Left hindlimb (tissue), 1 donor: ENCODE measurements around the gene C20orf204.

Source experiments
- DNase-seq: peaks from one replicate; pipeline ENCODE4 v3.0.0-alpha.2; 2018

Gene C20orf204

GRCh38 chr20:64072498-64073063 is 36.6 kb downstream of the C20orf204 start:
- no peak for DNase-seq

GRCh38 chr20:64073476-64074183 is 37.6 kb downstream of the C20orf204 start:
- DNase-seq, result peak; percentile 34

- DNase-seq, result peak; percentile 29
Observed at GRCh38 chr20:64074184-64074789, 38.3 kb downstream of the C20orf204 start.

GRCh38 chr20:64074963-64075362 is 39.0 kb downstream of the C20orf204 start:
- no peak for DNase-seq

GRCh38 chr20:64075556-64075955 is 39.6 kb downstream of the C20orf204 start:
- DNase-seq, result no peak

- peak; percentile 42 for DNase-seq
Observed at GRCh38 chr20:64076061-64076997, 40.3 kb downstream of the C20orf204 start.

- DNase-seq, result peak; percentile 39
Observed at GRCh38 chr20:64077094-64077493, 41.1 kb downstream of the C20orf204 start.

GRCh38 chr20:64077541-64077875 is 41.5 kb downstream of the C20orf204 start:
- DNase-seq, result peak; percentile 29

- peak; percentile 45 for DNase-seq
Observed at GRCh38 chr20:64077876-64078551, 42.0 kb downstream of the C20orf204 start.

- DNase-seq, result peak; percentile 26
Observed at GRCh38 chr20:64078934-64079272, 42.9 kb downstream of the C20orf204 start.

GRCh38 chr20:64079273-64080012 is 43.5 kb downstream of the C20orf204 start, which contains the start of gene RGS19:
Gene RGS19, minus strand, starts transcription at chr20:64079518. Its CDS starts 2,632 bp downstream, at chr20:64076886.
- DNase-seq, result peak; percentile 88

GRCh38 chr20:64080013-64080812 is 44.2 kb downstream of the C20orf204 start, which contains the start of gene OPRL1:
Gene OPRL1, plus strand, starts transcription at chr20:64080082. Its CDS starts 12,639 bp downstream, at chr20:64092721.
- DNase-seq, result peak; percentile 36

GRCh38 chr20:64080813-64081623 is 45.0 kb downstream of the C20orf204 start:
- no peak for DNase-seq

- DNase-seq, result no peak
Observed at GRCh38 chr20:64081624-64081964, 45.6 kb downstream of the C20orf204 start.

- DNase-seq, result no peak
Observed at GRCh38 chr20:64082126-64082731, 46.2 kb downstream of the C20orf204 start.

GRCh38 chr20:64082820-64083377 is 46.9 kb downstream of the C20orf204 start:
- no peak for DNase-seq

GRCh38 chr20:64083378-64083803 is 47.4 kb downstream of the C20orf204 start:
- peak; percentile 86 for DNase-seq

GRCh38 chr20:64083804-64084684 is 48.1 kb downstream of the C20orf204 start, which contains the start of gene LKAAEAR1:
Gene LKAAEAR1, minus strand, starts transcription at chr20:64084398. Its CDS starts 179 bp downstream, at chr20:64084219.
- no peak for DNase-seq
